PC-3 (cell line): Measurements from ENCODE around the gene ARPC5.

Source experiments
- CTCF ChIP-seq: fragments of 300-600 bp; sonication (generic); conservative IDR thresholded peaks from 2 replicates; pipeline ENCODE4 v1.5.1; 2017; ENCODE audit warnings: antibody characterized with exemption, low read depth, mild to moderate bottlenecking, low read length
- EZH2 ChIP-seq: fragments of 300-600 bp; sonication (generic); IDR thresholded peaks from one replicate; pipeline ENCODE4 v1.6.1; 2017; ENCODE audit warnings: antibody characterized with exemption, mild to moderate bottlenecking, low read length; ENCODE audit not compliant: unreplicated experiment
- EZH2phosphoT487 ChIP-seq: fragments of 300-600 bp; sonication (generic); IDR thresholded peaks from 2 replicates; pipeline ENCODE4 v1.6.1; 2018; ENCODE audit warnings: mild to moderate bottlenecking, antibody characterized with exemption, low read length, borderline replicate concordance

- TF ChIP-seq CTCF (no peak), EZH2phosphoT487 (no peak), EZH2 (no peak)
Observed at GRCh38 chr1:183585038-183585437, 50.5 kb downstream of the ARPC5 start.
